GM12878 (cell line): ENCODE data around the gene CFAP54. TPM values are rescaled to one million over a fixed set of nuclear protein-coding genes. Genes with fewer than 3 reads are reported as not detected.

Source experiments
- ATAC-seq: fragments of 200-7000 bp; cut with Tn5 transposase; 3 replicates; pipeline ENCODE4 v1.9.1; 2020; ENCODE audit warnings: mild to moderate bottlenecking, moderate library complexity
- BruUV-seq: library from RNA; stranded (reverse); fragments of 400-500 nt; replicated peaks from 2 replicates; lab custom pipeline; 2021; lab: Mats Ljungman, UMichigan
- CTCF ChIA-PET: fragments of 300-600 bp; sonication (Branson Sonifier 250); formaldehyde crosslinking; extraction: SDS; loops from one replicate; lab custom pipeline; 2021; ENCODE audit warnings: inconsistent platforms; lab: Yijun Ruan, JAX
- POLR2A ChIA-PET: fragments of 350-600 bp; formaldehyde crosslinking; extraction: SDS; loops from one replicate; lab custom pipeline; 2021; ENCODE audit warnings: inconsistent platforms; lab: Charles Lee
- RAD21 ChIA-PET: fragments of 300-600 bp; sonication (Branson Sonifier 250); formaldehyde crosslinking; loops from one replicate; lab custom pipeline; 2023; ENCODE audit warnings: antibody characterized with exemption; ENCODE audit not compliant: unreplicated experiment; lab: Charles Lee
- SMC1A ChIA-PET: fragments of 300-600 bp; sonication (Branson Sonifier 250); formaldehyde crosslinking; loops from one replicate; lab custom pipeline; 2023; ENCODE audit not compliant: unreplicated experiment, uncharacterized antibody; lab: Charles Lee
- DNase-seq: peaks from one replicate; pipeline ENCODE4 v3.0.0-alpha.2; 2011; ENCODE audit warnings: low read depth, low spot score
- FAIRE-seq: peaks from 3 replicates; lab custom pipeline; 2011; peaks lifted over from hg19 to GRCh38; lab: Jason Lieb, UNC
- H2AFZ ChIP-seq: 2 replicates; pipeline ENCODE4 v1.6.0; 2011; ENCODE audit warnings: low read depth, low read length, control low read depth; ENCODE audit not compliant: control insufficient read depth
- H3K27ac ChIP-seq: 2 replicates; pipeline ENCODE4 v1.5.1; 2011; ENCODE audit warnings: control low read depth; ENCODE audit not compliant: control insufficient read depth, insufficient read depth
- H3K27me3 ChIP-seq, 2 experiments: replicated peaks in 1 of 2; 2 replicates each; pipeline versions ENCODE4 v1.6.0 to v1.6.1; 2011; ENCODE audit warnings: low read length in 1 of 2; ENCODE audit not compliant: control insufficient read depth in 2 of 2, insufficient read depth in 2 of 2
- H3K36me3 ChIP-seq, 2 experiments: 2 replicates each; pipeline ENCODE4 v1.5.1; 2011; ENCODE audit warnings: low read length in 1 of 2; ENCODE audit not compliant: control insufficient read depth in 2 of 2, insufficient read depth in 2 of 2
- H3K4me1 ChIP-seq: 2 replicates; pipeline ENCODE4 v1.6.1; 2011; ENCODE audit warnings: mild to moderate bottlenecking, low read length, moderate library complexity, mixed read lengths; ENCODE audit not compliant: control insufficient read depth, insufficient read depth
- H3K4me2 ChIP-seq: 2 replicates; pipeline ENCODE4 v1.6.0; 2011; ENCODE audit warnings: control low read depth; ENCODE audit not compliant: control insufficient read depth, insufficient read depth
- H3K4me3 ChIP-seq: fragments of 200-600 bp; sonication (generic); 2 replicates; pipeline ENCODE4 v1.5.1; 2016
- H3K79me2 ChIP-seq: 2 replicates; pipeline ENCODE4 v1.6.0; 2011; ENCODE audit warnings: low read length; ENCODE audit not compliant: control insufficient read depth, insufficient read depth
- H3K9ac ChIP-seq: 2 replicates; pipeline ENCODE4 v1.8.0; 2011; ENCODE audit warnings: low read length, control low read depth, mixed read lengths; ENCODE audit not compliant: control insufficient read depth, insufficient read depth
- H3K9me3 ChIP-seq: replicated peaks from 3 replicates; pipeline ENCODE4 v1.5.1; 2011; ENCODE audit warnings: mild to moderate bottlenecking, low read length; ENCODE audit not compliant: control insufficient read depth, insufficient read depth
- H4K20me1 ChIP-seq: 2 replicates; pipeline ENCODE4 v1.6.0; 2011; ENCODE audit not compliant: control insufficient read depth, insufficient read depth
- ATF2 ChIP-seq: IDR thresholded peaks from 2 replicates; pipeline ENCODE4 v1.6.1; 2012; ENCODE audit warnings: low read length, inconsistent platforms
- CHD1 ChIP-seq: IDR thresholded peaks from 2 replicates; pipeline ENCODE4 v1.6.1; 2012; ENCODE audit warnings: low read depth, low read length, improper control_type of control experiment
- CREM ChIP-seq: IDR thresholded peaks from 2 replicates; pipeline ENCODE4 v1.6.1; 2014; ENCODE audit warnings: antibody characterized with exemption, low read depth
- FOXK2 ChIP-seq: fragments of 450-650 bp; IDR thresholded peaks from 2 replicates; pipeline ENCODE4 v1.6.1; 2017; ENCODE audit warnings: mild to moderate bottlenecking, moderate library complexity
- FOXM1 ChIP-seq: IDR thresholded peaks from 2 replicates; pipeline ENCODE4 v1.6.1; 2012; ENCODE audit warnings: low read depth, mild to moderate bottlenecking, inconsistent platforms, low read length, moderate library complexity
- IKZF1 ChIP-seq: fragments of 450-650 bp; conservative IDR thresholded peaks from 2 replicates; pipeline ENCODE4 v1.6.1; 2017; ENCODE audit warnings: antibody characterized with exemption, mild to moderate bottlenecking
- MXI1 ChIP-seq: fragments of 150-350 bp; IDR thresholded peaks from 2 replicates; pipeline ENCODE4 v1.6.1; 2011; ENCODE audit warnings: low read depth, mild to moderate bottlenecking, inconsistent platforms, low read length, improper control_type of control experiment
- NBN ChIP-seq: fragments of 450-650 bp; IDR thresholded peaks from 2 replicates; pipeline ENCODE4 v1.6.1; 2016
- NR2C2 ChIP-seq: IDR thresholded peaks from 2 replicates; pipeline ENCODE4 v1.6.1; 2011; ENCODE audit warnings: borderline replicate concordance, low read depth; ENCODE audit not compliant: control insufficient read depth, insufficient read length
- RAD21 ChIP-seq: IDR thresholded peaks from 2 replicates; pipeline ENCODE4 v1.6.1; 2011; ENCODE audit warnings: mild to moderate bottlenecking, low read depth, low read length, moderate library complexity; ENCODE audit not compliant: insufficient read depth
- SRF ChIP-seq, 2 experiments: IDR thresholded peaks; 2 replicates each; pipeline ENCODE4 v1.6.1; 2011; ENCODE audit warnings: low read depth in 2 of 2, low read length in 2 of 2, mild to moderate bottlenecking in 1 of 2, moderate library complexity in 1 of 2
- TARDBP ChIP-seq: IDR thresholded peaks from 2 replicates; pipeline ENCODE4 v1.6.1; 2016; ENCODE audit warnings: borderline replicate concordance
- USF1 ChIP-seq: IDR thresholded peaks from 2 replicates; pipeline ENCODE4 v1.6.1; 2011; ENCODE audit warnings: borderline replicate concordance, low read depth, mild to moderate bottlenecking, moderate library complexity, mixed read lengths, low read length; ENCODE audit not compliant: insufficient read depth; ENCODE audit errors: extremely low read length
- ZBED1 ChIP-seq: IDR thresholded peaks from 2 replicates; pipeline ENCODE4 v1.6.1; 2016; ENCODE audit warnings: borderline replicate concordance
- WGBS: methylation state at CpG from one replicate; pipeline ENCODE4 v1.1.6; 2016; ENCODE audit warnings: low lambda C conversion rate; ENCODE audit not compliant: insufficient replicate concordance, insufficient coverage; ENCODE audit errors: missing lambda C conversion rate; 5-methylcytosine and 5-hydroxymethylcytosine counted together
- in situ Hi-C: fragments of 300-500 bp; cut with MboI; formaldehyde crosslinking; loops from 9 replicates; pipeline ENCODE4 v1.14.3; 2018; ENCODE audit warnings: mixed read lengths
- intact Hi-C: fragments of 100-400 bp; cut with micrococcal nuclease; formaldehyde crosslinking; loops from one replicate; pipeline ENCODE4 v1.14.2; 2022; ENCODE audit not compliant: unreplicated experiment
- polyA plus RNA-seq, 11 experiments: library from polyadenylated mRNA; depleted of rRNA in 4 of 11; unstranded in 6 of 11; stranded (reverse) in 5 of 11; fragments of >200 nt; fragmentation: Nextera tagmentation in 4 of 11; fragmentation: Illumina TruSeq in 1 of 11; extraction: Ambion mirVana in 4 of 11; extraction: Trizol in 1 of 11; gene quantifications; 1 replicate in 1 of 11; 2 replicates in 10 of 11; pipeline versions ENCODE4 v1.2.1 to v1.2.3, GENCODE V29; 2011 to 2016; ENCODE audit warnings: inconsistent platforms in 2 of 11, missing spikeins in 2 of 11, low read depth in 1 of 11
- total RNA-seq, 4 experiments: library from RNA; depleted of rRNA in 3 of 4; stranded (reverse); fragments of >200 nt in 3 of 4; fragmentation: Illumina TruSeq in 1 of 4; extraction: Trizol in 1 of 4; gene quantifications; 2 replicates each; pipeline versions ENCODE4 v1.2.1 to v1.2.3, GENCODE V29; 2013 to 2021
- TF ChIP-seq, protein P1 (sequence below): fragments of 450-650 bp; IDR thresholded peaks from 2 replicates; pipeline ENCODE4 v1.6.1; 2017; ENCODE audit warnings: mild to moderate bottlenecking

Gene CFAP54
- total and polyA plus RNA-seq, 10 of the 15 experiments (the other 5 are each of a cell fraction or from before 2014, with no cell fraction given), result 0.19 to 1.5 (median 0.56) TPM

DNA sequence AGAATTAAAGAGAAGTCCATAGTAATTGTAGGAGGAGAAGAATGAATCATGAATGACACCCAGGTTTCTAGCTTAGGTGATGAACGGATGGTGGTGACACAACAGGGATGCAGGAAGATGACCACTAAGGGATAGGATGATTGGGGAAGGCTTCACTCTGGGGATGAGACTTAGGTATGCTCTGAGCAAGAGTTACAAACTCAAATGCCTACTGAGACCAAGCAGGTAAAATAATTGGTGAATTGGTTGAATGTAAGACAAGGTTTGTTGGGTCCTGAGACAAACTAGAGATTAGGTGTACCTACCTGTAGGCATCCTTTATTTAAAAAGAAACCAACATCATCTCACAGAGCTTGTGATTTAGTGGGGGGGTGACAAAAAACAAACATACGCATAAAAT lies 116.3 kb downstream of the CFAP54 start:
- Histone ChIP-seq H3K4me2 (no peak overlapping the region), H3K79me2 (no peaks in the 10 kb centered on the region), H4K20me1 (no peaks in the 10 kb centered on the region), H3K9ac (no peak overlapping the region), H3K4me1 (no peaks in the 10 kb centered on the region), H3K9me3 (no peaks in the 10 kb centered on the region; the same call in 2 of the 3 replicates), H3K36me3 (no peaks in the 10 kb centered on the region)
- DNase-seq, result no peak
- ATAC-seq, result no peak
- RAD21 ChIA-PET, result no interaction called here
- 19% methylated on average over 2 of the region's 2 CpGs for WGBS
- intact Hi-C loops, result no loop called here
- SMC1A ChIA-PET, result interaction anchor here (0.7 to 1.8 kb wide), 4 partner anchors 10 to 30 kb away, joined by 3 to 5 read pairs (median 3); no protein-coding TSS in a partner anchor
- TF ChIP-seq FOXK2 (no peak), MXI1 (no peak), ZBED1 (no peak), USF1 (no peak)
- TF ChIP-seq, all 136 proteins: peak for 0
- FAIRE-seq, result no peak
- in situ Hi-C loops, result no loop called here
- no peaks in the 10 kb centered on the region for H3K27me3 ChIP-seq
- no peak overlapping the region for H3K4me3 ChIP-seq
- no peak overlapping the region for H3K27ac ChIP-seq
- ChIA-PET CTCF (interaction anchor here (0.6 to 1.0 kb wide), 3 partner anchors 18 to 242 kb away, joined by 3 read pairs; no protein-coding TSS in a partner anchor), POLR2A (no interaction called here)
- no peak overlapping the region for H2AFZ ChIP-seq
- BruUV-seq, result no TSS peak

GRCh38 chr12:96606134-96606533 lies 116.8 kb downstream of the CFAP54 start:
- CTCF ChIA-PET, result interaction anchor here (0.6 kb wide), 3 partner anchors 17 to 86 kb away, joined by 3 to 4 read pairs (median 3); no protein-coding TSS in a partner anchor
- FAIRE-seq, result no peak
- Histone ChIP-seq H3K9ac (no peak overlapping the region), H2AFZ (no peak overlapping the region), H4K20me1 (no peaks in the 10 kb centered on the region), H3K4me2 (no peak overlapping the region), H3K79me2 (no peaks in the 10 kb centered on the region), H3K4me3 (no peak overlapping the region), H3K9me3 (no peaks in the 10 kb centered on the region; the same call in 2 of the 3 replicates), H3K27me3 (no peaks in the 10 kb centered on the region), H3K36me3 (no peaks in the 10 kb centered on the region), H3K27ac (no peak overlapping the region), H3K4me1 (no peaks in the 10 kb centered on the region)
- DNase-seq, result no peak
- 0% methylated on average over 3 of the region's 3 CpGs for WGBS
- no TSS peak for BruUV-seq
- RAD21 ChIA-PET, result no interaction called here
- ATAC-seq, result no peak
- intact Hi-C loops, result no loop called here
- in situ Hi-C loops, result no loop called here
- POLR2A ChIA-PET, result no interaction called here
- SMC1A ChIA-PET, result interaction anchor here (0.7 to 1.8 kb wide), 4 partner anchors 10 to 29 kb away, joined by 3 to 5 read pairs (median 3); no protein-coding TSS in a partner anchor
- TF ChIP-seq CHD1, result no peak
- TF ChIP-seq ATF2, result no peak
- TF ChIP-seq CREM, result no peak
- TF ChIP-seq TARDBP, result no peak
- no peak for TF ChIP-seq RAD21
- no peak for TF ChIP-seq SRF (IDR thresholded peaks at IDR 0.05; ENCODE audit: low read depth in 2 of 2, low read length in 2 of 2)
- TF ChIP-seq NBN, result no peak
- no peak for TF ChIP-seq NR2C2
- no peak for TF ChIP-seq IKZF1
- TF ChIP-seq, protein P1, sequence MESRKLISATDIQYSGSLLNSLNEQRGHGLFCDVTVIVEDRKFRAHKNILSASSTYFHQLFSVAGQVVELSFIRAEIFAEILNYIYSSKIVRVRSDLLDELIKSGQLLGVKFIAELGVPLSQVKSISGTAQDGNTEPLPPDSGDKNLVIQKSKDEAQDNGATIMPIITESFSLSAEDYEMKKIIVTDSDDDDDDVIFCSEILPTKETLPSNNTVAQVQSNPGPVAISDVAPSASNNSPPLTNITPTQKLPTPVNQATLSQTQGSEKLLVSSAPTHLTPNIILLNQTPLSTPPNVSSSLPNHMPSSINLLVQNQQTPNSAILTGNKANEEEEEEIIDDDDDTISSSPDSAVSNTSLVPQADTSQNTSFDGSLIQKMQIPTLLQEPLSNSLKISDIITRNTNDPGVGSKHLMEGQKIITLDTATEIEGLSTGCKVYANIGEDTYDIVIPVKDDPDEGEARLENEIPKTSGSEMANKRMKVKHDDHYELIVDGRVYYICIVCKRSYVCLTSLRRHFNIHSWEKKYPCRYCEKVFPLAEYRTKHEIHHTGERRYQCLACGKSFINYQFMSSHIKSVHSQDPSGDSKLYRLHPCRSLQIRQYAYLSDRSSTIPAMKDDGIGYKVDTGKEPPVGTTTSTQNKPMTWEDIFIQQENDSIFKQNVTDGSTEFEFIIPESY, result no peak
- no peak for TF ChIP-seq FOXM1
